Measurements from ENCODE around the gene PLD2. TPM values are rescaled to one million over a fixed set of nuclear protein-coding genes. Genes with fewer than 3 reads are reported as not detected.
"Not testable (repeated sequence)": the region's sequence is repeated elsewhere in the genome, so short reads cannot be mapped to it uniquely, and the experiment has no call there.

The PLD2 gene
- total RNA-seq, 4 donors from 2014 or later, result 20.8 to 29.2 (median 24.3) TPM

DNA sequence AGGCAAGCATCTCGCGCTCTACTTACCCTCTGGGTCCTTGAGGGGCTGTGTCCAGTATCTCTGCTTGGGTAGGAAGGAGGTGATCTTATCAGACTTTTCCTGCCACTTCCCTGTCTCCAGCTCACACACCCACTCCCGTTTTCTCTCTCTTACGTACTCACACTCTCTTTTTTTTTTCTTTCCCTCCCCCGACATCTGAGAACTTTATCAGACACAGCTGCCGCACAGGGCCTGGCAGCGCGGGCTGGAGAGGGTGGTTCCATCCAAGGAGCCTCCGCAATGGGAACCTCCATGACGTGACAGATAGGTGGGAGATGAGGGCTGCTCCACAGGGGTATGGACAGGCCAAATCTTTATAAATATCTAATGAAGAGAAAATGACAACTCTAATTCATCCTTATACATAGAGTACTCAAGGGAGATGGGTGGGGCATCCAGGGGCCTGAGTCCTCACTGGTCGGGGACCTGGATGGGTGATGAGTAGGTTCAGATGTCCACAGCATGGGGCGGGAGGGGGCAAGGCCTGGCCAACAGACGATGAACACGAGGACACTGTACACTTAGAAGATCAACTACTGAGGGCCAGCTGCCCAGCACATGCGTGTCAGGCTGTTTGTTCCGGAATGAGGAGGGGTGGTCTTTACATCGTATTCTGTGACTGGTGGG lies 49.5 kb downstream of the PLD2 start:
- DNase-seq (ENCODE audit: low spot score), result no peak
- ATAC-seq (ENCODE audit: low FRiP score), result peak; percentile 51
- TF ChIP-seq CTCF (IDR thresholded peaks at IDR 0.05), result no peak

DNA sequence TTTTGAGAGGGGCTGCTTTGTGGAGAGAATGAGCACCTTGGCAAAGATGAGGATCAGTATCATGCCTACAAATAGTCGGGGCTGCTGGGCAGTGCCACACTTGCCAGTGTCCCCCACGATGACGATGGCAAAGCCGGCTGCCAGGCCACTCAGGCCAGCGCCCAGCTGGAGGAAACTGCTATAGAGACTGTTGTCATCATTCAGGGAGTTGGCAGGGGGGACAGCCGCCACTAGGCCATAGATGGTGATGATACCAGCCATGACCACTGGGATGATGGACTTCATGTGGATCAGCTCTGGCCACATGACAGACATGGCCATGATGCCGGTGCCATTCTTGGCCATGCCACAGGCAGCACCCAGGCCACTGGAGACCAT lies 50.0 kb downstream of the PLD2 start:
- no peak for TF ChIP-seq CTCF (IDR thresholded peaks at IDR 0.05)
- no peak for ATAC-seq (ENCODE audit: low FRiP score)
- DNase-seq (ENCODE audit: low spot score), result no peak

GRCh38 chr17:4857347-4857746 lies 50.4 kb downstream of the PLD2 start:
- DNase-seq (ENCODE audit: low spot score); ATAC-seq (ENCODE audit: low FRiP score): not testable (repeated sequence)

GRCh38 chr17:4858068-4858881 lies 51.3 kb downstream of the PLD2 start:
- no peak for DNase-seq (ENCODE audit: low spot score)
- no peak for ATAC-seq (ENCODE audit: low FRiP score)

GRCh38 chr17:4858882-4859260 lies 51.9 kb downstream of the PLD2 start:
- DNase-seq (ENCODE audit: low spot score), result no peak
- no peak for TF ChIP-seq CTCF (IDR thresholded peaks at IDR 0.05)

More at GRCh38 chr17:4858068-4858881, 51.3 kb downstream of the PLD2 start:
- TF ChIP-seq CTCF (IDR thresholded peaks at IDR 0.05), result no peak

DNA sequence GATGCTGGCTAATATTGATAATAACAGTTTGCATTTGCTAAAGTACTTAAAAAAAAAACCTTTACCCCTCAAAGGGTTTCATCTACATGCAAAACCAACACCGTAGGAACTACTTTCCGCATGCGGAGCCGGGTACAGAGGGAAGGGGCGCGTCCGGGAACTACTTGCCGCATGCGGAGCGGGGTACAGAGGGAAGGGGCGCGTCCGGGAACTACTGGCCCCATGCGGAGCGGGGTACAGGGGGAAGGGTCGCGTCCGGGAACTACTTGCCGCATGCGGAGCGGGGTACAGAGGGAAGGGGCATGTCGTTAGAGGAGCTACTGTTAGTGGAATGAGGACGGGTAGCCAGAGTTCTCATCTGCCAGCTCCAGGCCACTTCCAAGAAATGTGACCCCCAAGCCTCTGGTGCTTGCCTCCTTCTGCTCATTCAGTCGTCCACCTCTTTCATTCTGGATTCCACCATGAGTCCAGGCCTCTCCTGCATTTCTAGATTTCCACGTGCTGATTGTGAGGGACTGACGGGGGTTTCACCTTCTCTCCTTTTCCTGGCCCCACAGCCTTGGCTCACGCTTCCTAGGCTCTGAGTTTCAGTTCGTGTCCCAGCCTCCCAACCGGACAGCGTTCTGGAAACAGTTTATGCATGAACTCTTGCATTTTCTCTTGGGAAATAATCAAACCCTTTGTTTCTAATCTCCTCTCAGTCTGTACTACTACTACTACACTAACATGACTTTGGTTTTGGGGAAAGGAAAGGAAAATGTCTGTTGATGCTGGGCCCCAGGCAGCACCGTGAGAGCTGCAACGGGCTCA lies 53.1 kb downstream of the PLD2 start:
- ATAC-seq (ENCODE audit: low FRiP score) (no peak), DNase-seq (ENCODE audit: low spot score) (no peak)
- TF ChIP-seq CTCF (IDR thresholded peaks at IDR 0.05), result no peak

More at GRCh38 chr17:4858882-4859260, 51.9 kb downstream of the PLD2 start:
- peak; percentile 67 for ATAC-seq (ENCODE audit: low FRiP score)

DNA sequence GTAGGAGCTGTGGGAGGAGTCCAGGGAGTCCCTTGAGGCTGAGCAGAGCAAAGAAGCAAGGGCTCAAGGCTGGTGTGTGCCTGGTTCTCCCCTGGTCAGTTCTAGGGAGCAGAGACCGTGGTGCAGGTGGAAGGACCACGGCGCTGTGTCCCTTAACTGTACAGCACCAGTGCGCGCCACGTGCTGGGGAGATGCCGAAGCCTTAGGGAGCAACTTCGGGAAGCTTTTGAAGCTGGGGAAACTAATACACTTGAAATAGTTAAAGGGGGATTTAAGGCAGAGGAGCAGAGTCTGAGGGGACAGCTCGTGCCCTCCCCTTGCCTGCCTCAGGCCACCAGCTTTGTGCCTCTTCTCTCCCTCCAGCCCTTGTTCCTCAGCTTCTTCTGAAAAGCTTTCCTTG lies 53.7 kb downstream of the PLD2 start:
- TF ChIP-seq CTCF (IDR thresholded peaks at IDR 0.05), result no peak
- no peak for DNase-seq (ENCODE audit: low spot score)
- ATAC-seq (ENCODE audit: low FRiP score), result no peak

Measured in omental fat pad (tissue), 4 donors.